ENCODE results near the gene OR10A4. TPM values are rescaled to one million over a fixed set of nuclear protein-coding genes. Genes with fewer than 3 reads are reported as not detected.

OR10A4 gene, protein sequence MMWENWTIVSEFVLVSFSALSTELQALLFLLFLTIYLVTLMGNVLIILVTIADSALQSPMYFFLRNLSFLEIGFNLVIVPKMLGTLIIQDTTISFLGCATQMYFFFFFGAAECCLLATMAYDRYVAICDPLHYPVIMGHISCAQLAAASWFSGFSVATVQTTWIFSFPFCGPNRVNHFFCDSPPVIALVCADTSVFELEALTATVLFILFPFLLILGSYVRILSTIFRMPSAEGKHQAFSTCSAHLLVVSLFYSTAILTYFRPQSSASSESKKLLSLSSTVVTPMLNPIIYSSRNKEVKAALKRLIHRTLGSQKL
- polyA plus RNA-seq = not detected
- long read RNA-seq, donor 1 = 0 reads
- long read RNA-seq, donor 2 = 0 reads
- long read RNA-seq, donor 3 = 0 reads
- long read RNA-seq, donor 4 = 0 reads
- long read RNA-seq, donor 5 = 0 reads
- long read RNA-seq, donor 6 = 0 reads
- long read RNA-seq, donor 7 = 0 reads
- long read RNA-seq, donor 8 = 0 reads
- long read RNA-seq, donor 9 = 0 reads
- long read RNA-seq, donor 10 = 0 reads

- FAIRE-seq = no peak
- no peaks in the 10 kb centered on the region for H3K4me1 ChIP-seq (ENCODE audit: control insufficient read depth in 3 of 3, insufficient read depth in 2 of 3, low read depth in 1 of 3, low read length in 2 of 3)
- H3K27me3 ChIP-seq (ENCODE audit: control insufficient read depth in 3 of 3, insufficient read depth in 3 of 3, low read length in 3 of 3) = no peaks in the 10 kb centered on the region
- WGBS, 3 donors = 83 to 92% (median 92%) methylated on average over 1 of the region's 1 CpG
- H3K27ac ChIP-seq (ENCODE audit: low read depth in 1 of 3, low read length in 2 of 3) = no peak within 1 kb of the TSS
- H3K9me3 ChIP-seq (ENCODE audit: control insufficient read depth in 2 of 2, insufficient read depth in 1 of 2, low read depth in 1 of 2, low read length in 1 of 2) = peaks cover 0 to 8% of the 10 kb centered on the region in 2 donors
- DNase-seq = no peak
- no peak within 1 kb of the TSS for H3K4me3 ChIP-seq (ENCODE audit: low read depth in 1 of 3, low read length in 3 of 3)
- no peaks in the 10 kb centered on the region for H3K36me3 ChIP-seq (ENCODE audit: control insufficient read depth in 3 of 3, insufficient read depth in 2 of 3, low read depth in 1 of 3, low read length in 3 of 3)
Measured at GRCh38 chr11:6876325-6876724, at the start of gene OR10A4. Gene OR10A4 (plus strand): TSS chr11:6876625. CDS start chr11:6876648, 23 bp downstream.

GRCh38 chr11:6828103-6828502, 48.3 kb upstream of the OR10A4 start:
- Histone ChIP-seq H3K27ac (ENCODE audit: low read depth in 1 of 3, low read length in 2 of 3) (no peak overlapping the region), H3K4me1 (ENCODE audit: control insufficient read depth in 3 of 3, insufficient read depth in 2 of 3, low read depth in 1 of 3, low read length in 2 of 3) (no peaks in the 10 kb centered on the region), H3K36me3 (ENCODE audit: control insufficient read depth in 3 of 3, insufficient read depth in 2 of 3, low read depth in 1 of 3, low read length in 3 of 3) (no peaks in the 10 kb centered on the region), H3K9me3 (ENCODE audit: control insufficient read depth in 2 of 2, insufficient read depth in 1 of 2, low read depth in 1 of 2, low read length in 1 of 2) (no peaks in the 10 kb centered on the region), H3K4me3 (ENCODE audit: low read depth in 1 of 3, low read length in 3 of 3) (no peak overlapping the region), H3K27me3 (ENCODE audit: control insufficient read depth in 3 of 3, insufficient read depth in 3 of 3, low read length in 3 of 3) (no peaks in the 10 kb centered on the region)
- DNase-seq (no peak), FAIRE-seq (no peak)
- WGBS, 3 donors = 80 to 91% (median 83%) methylated on average over 1 of the region's 1 CpG

DNA sequence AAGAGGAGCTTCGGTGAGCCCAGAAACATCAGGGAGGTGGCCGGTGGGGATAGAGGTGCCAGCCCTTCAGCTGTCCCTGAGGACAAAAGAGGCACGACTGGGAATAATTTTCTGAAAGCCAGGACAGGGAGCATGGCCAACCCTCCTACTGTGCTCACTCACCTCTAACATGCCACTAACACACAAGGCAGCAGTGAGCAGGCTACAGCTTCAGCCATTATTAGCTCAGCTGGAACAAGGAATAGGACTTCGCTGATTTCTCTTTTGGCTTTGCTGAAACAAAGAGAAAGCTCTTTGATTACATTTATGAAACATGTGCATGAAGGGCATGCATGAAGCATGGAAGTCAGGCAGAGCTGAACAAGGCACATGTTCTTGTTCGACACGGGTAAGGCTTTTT, 43.1 kb upstream of the OR10A4 start:
- Histone ChIP-seq H3K36me3 (ENCODE audit: control insufficient read depth in 3 of 3, insufficient read depth in 2 of 3, low read depth in 1 of 3, low read length in 3 of 3) (no peaks in the 10 kb centered on the region), H3K27me3 (ENCODE audit: control insufficient read depth in 3 of 3, insufficient read depth in 3 of 3, low read length in 3 of 3) (no peaks in the 10 kb centered on the region), H3K4me3 (ENCODE audit: low read depth in 1 of 3, low read length in 3 of 3) (no peak overlapping the region), H3K27ac (ENCODE audit: low read depth in 1 of 3, low read length in 2 of 3) (no peak overlapping the region), H3K9me3 (ENCODE audit: control insufficient read depth in 2 of 2, insufficient read depth in 1 of 2, low read depth in 1 of 2, low read length in 1 of 2) (no peaks in the 10 kb centered on the region), H3K4me1 (ENCODE audit: control insufficient read depth in 3 of 3, insufficient read depth in 2 of 3, low read depth in 1 of 3, low read length in 2 of 3) (no peaks in the 10 kb centered on the region)
- DNase-seq (no peak), FAIRE-seq (no peak)
- WGBS, 3 donors = 75 to 85% (median 80%) methylated on average over 6 of the region's 6 CpGs

- no peak for FAIRE-seq
- Histone ChIP-seq H3K36me3 (ENCODE audit: control insufficient read depth in 3 of 3, insufficient read depth in 2 of 3, low read depth in 1 of 3, low read length in 3 of 3) (no peaks in the 10 kb centered on the region), H3K4me1 (ENCODE audit: control insufficient read depth in 3 of 3, insufficient read depth in 2 of 3, low read depth in 1 of 3, low read length in 2 of 3) (no peaks in the 10 kb centered on the region), H3K27ac (ENCODE audit: low read depth in 1 of 3, low read length in 2 of 3) (no peak overlapping the region), H3K27me3 (ENCODE audit: control insufficient read depth in 3 of 3, insufficient read depth in 3 of 3, low read length in 3 of 3) (no peaks in the 10 kb centered on the region), H3K9me3 (ENCODE audit: control insufficient read depth in 2 of 2, insufficient read depth in 1 of 2, low read depth in 1 of 2, low read length in 1 of 2) (no peaks in the 10 kb centered on the region), H3K4me3 (ENCODE audit: low read depth in 1 of 3, low read length in 3 of 3) (no peak overlapping the region)
- 41 to 76% (median 42%) methylated on average over 1 of the region's 1 CpG for WGBS, 3 donors
- no peak for DNase-seq
Measured at GRCh38 chr11:6834021-6834420, 42.4 kb upstream of the OR10A4 start.

- Histone ChIP-seq H3K27me3 (ENCODE audit: control insufficient read depth in 3 of 3, insufficient read depth in 3 of 3, low read length in 3 of 3) (no peaks in the 10 kb centered on the region), H3K36me3 (ENCODE audit: control insufficient read depth in 3 of 3, insufficient read depth in 2 of 3, low read depth in 1 of 3, low read length in 3 of 3) (no peaks in the 10 kb centered on the region), H3K4me1 (ENCODE audit: control insufficient read depth in 3 of 3, insufficient read depth in 2 of 3, low read depth in 1 of 3, low read length in 2 of 3) (no peaks in the 10 kb centered on the region), H3K9me3 (ENCODE audit: control insufficient read depth in 2 of 2, insufficient read depth in 1 of 2, low read depth in 1 of 2, low read length in 1 of 2) (no peaks in the 10 kb centered on the region), H3K4me3 (ENCODE audit: low read depth in 1 of 3, low read length in 3 of 3) (no peak overlapping the region), H3K27ac (ENCODE audit: low read depth in 1 of 3, low read length in 2 of 3) (no peak overlapping the region)
- no peak for DNase-seq
- FAIRE-seq = no peak
Measured at GRCh38 chr11:6841694-6842093, 34.7 kb upstream of the OR10A4 start.

DNA sequence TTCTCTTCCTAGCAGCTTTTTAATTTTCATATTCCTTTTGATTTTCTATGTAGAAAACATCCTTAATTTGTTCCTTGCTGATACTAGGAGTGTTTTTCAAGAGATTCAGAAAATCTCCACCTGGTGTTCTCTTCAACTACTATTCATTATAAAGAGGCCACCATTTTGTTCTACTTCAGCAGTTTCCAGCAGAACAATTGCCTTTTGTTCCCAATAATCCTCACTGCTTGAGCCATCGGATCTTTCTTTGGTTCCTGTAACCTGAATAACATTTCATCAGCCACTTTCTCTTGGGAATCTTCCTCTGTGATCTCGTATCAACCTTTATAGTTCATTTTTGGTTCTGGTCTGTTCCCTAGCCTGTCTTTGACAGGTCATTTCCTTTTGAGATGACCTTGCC, 32.8 kb upstream of the OR10A4 start:
- Histone ChIP-seq H3K4me3 (ENCODE audit: low read depth in 1 of 3, low read length in 3 of 3) (no peak overlapping the region), H3K27ac (ENCODE audit: low read depth in 1 of 3, low read length in 2 of 3) (no peak overlapping the region), H3K36me3 (ENCODE audit: control insufficient read depth in 3 of 3, insufficient read depth in 2 of 3, low read depth in 1 of 3, low read length in 3 of 3) (no peaks in the 10 kb centered on the region), H3K4me1 (ENCODE audit: control insufficient read depth in 3 of 3, insufficient read depth in 2 of 3, low read depth in 1 of 3, low read length in 2 of 3) (no peaks in the 10 kb centered on the region), H3K9me3 (ENCODE audit: control insufficient read depth in 2 of 2, insufficient read depth in 1 of 2, low read depth in 1 of 2, low read length in 1 of 2) (no peaks in the 10 kb centered on the region), H3K27me3 (ENCODE audit: control insufficient read depth in 3 of 3, insufficient read depth in 3 of 3, low read length in 3 of 3) (no peaks in the 10 kb centered on the region)
- FAIRE-seq = no peak
- 57 to 65% (median 57%) methylated on average over 2 of the region's 2 CpGs for WGBS, 3 donors
- no peak for DNase-seq

- H3K36me3 ChIP-seq (ENCODE audit: control insufficient read depth in 3 of 3, insufficient read depth in 2 of 3, low read depth in 1 of 3, low read length in 3 of 3) = no peaks in the 10 kb centered on the region
- no peaks in the 10 kb centered on the region for H3K27me3 ChIP-seq (ENCODE audit: control insufficient read depth in 3 of 3, insufficient read depth in 3 of 3, low read length in 3 of 3)
- FAIRE-seq = no peak
- H3K9me3 ChIP-seq (ENCODE audit: control insufficient read depth in 2 of 2, insufficient read depth in 1 of 2, low read depth in 1 of 2, low read length in 1 of 2) = no peaks in the 10 kb centered on the region
- no peak for DNase-seq
- H3K4me3 ChIP-seq (ENCODE audit: low read depth in 1 of 3, low read length in 3 of 3) = no peak overlapping the region
- WGBS, 3 donors = 91 to 92% (median 91%) methylated on average over 5 of the region's 5 CpGs
- H3K27ac ChIP-seq (ENCODE audit: low read depth in 1 of 3, low read length in 2 of 3) = no peak overlapping the region
- H3K4me1 ChIP-seq (ENCODE audit: control insufficient read depth in 3 of 3, insufficient read depth in 2 of 3, low read depth in 1 of 3, low read length in 2 of 3) = no peaks in the 10 kb centered on the region
Measured at GRCh38 chr11:6844356-6844755, 32.1 kb upstream of the OR10A4 start.

- 61 to 80% (median 73%) methylated on average over 3 of the region's 3 CpGs for WGBS, 3 donors
- H3K4me3 ChIP-seq (ENCODE audit: low read depth in 1 of 3, low read length in 3 of 3) = no peak within 1 kb of the TSS
- no peaks in the 10 kb centered on the region for H3K4me1 ChIP-seq (ENCODE audit: control insufficient read depth in 3 of 3, insufficient read depth in 2 of 3, low read depth in 1 of 3, low read length in 2 of 3)
- no peaks in the 10 kb centered on the region for H3K27me3 ChIP-seq (ENCODE audit: control insufficient read depth in 3 of 3, insufficient read depth in 3 of 3, low read length in 3 of 3)
- FAIRE-seq = no peak
- H3K9me3 ChIP-seq (ENCODE audit: control insufficient read depth in 2 of 2, insufficient read depth in 1 of 2, low read depth in 1 of 2, low read length in 1 of 2) = no peaks in the 10 kb centered on the region
- no peak within 1 kb of the TSS for H3K27ac ChIP-seq (ENCODE audit: low read depth in 1 of 3, low read length in 2 of 3)
- no peaks in the 10 kb centered on the region for H3K36me3 ChIP-seq (ENCODE audit: control insufficient read depth in 3 of 3, insufficient read depth in 2 of 3, low read depth in 1 of 3, low read length in 3 of 3)
- no peak for DNase-seq
Measured at GRCh38 chr11:6845383-6845782, 31.0 kb upstream of the OR10A4 start, which contains the start of gene OR10A5. Gene OR10A5 (plus strand): TSS chr11:6845683. CDS start chr11:6845683, 0 bp downstream.

Data from small intestine (tissue), 16 donors.